Tibial artery (tissue), 4 donors: Measurements from ENCODE around the gene SQSTM1.

Source experiments
- DNase-seq, 2 donors: peaks; one replicate each; pipeline ENCODE4 v3.0.0-alpha.2; 2019
- H3K27ac ChIP-seq, 2 donors: fragments of 200-600 bp; sonication (generic) in 1 of 2; 1 replicate in 1 of 2; 2 replicates in 1 of 2; pipeline ENCODE4 v1.5.1; 2018 to 2019; ENCODE audit warnings: mild to moderate bottlenecking in 1 of 2
- H3K27me3 ChIP-seq, 2 donors: fragments of 200-600 bp; sonication (generic) in 1 of 2; one replicate each; pipeline versions ENCODE4 v1.5.1 to v1.6.0; 2016 to 2019
- H3K36me3 ChIP-seq, 3 donors: fragments of 200-600 bp; sonication (generic) in 2 of 3; one replicate each; pipeline ENCODE4 v1.5.1; 2016 to 2019; ENCODE audit warnings: mild to moderate bottlenecking in 2 of 3
- H3K4me1 ChIP-seq, 4 donors: fragments of 200-600 bp; sonication (generic) in 2 of 4; 1 replicate in 3 of 4; 2 replicates in 1 of 4; pipeline ENCODE4 v1.5.1; 2016 to 2019
- H3K4me3 ChIP-seq, 2 donors: fragments of 200-600 bp; sonication (generic) in 1 of 2; 1 replicate in 1 of 2; 2 replicates in 1 of 2; pipeline ENCODE4 v1.5.1; 2018 to 2019; ENCODE audit warnings: mild to moderate bottlenecking in 2 of 2
- H3K9me3 ChIP-seq, 3 donors: fragments of 200-600 bp; sonication (generic) in 1 of 3; one replicate each; pipeline ENCODE4 v1.5.1; 2016 to 2019
- CTCF ChIP-seq, 2 experiments: fragments of 200-600 bp in 1 of 2; fragments of 450-650 bp in 1 of 2; IDR thresholded peaks; one replicate each; pipeline ENCODE4 v1.5.1; 2017 to 2019; ENCODE audit warnings: antibody characterized with exemption in 2 of 2, mild to moderate bottlenecking in 1 of 2, moderate library complexity in 1 of 2
- intact Hi-C: fragments of 100-400 bp; cut with DNase I; formaldehyde crosslinking; loops from one replicate; pipeline ENCODE4 v1.15.0; 2023; ENCODE audit warnings: low total_unique reads

The SQSTM1 gene

GRCh38 chr5:179795863-179796833 is 24.6 kb upstream of the SQSTM1 start:
- peaks cover 35 to 51% (median 40%) of the 10 kb centered on the region in 3 donors for H3K36me3 ChIP-seq
- H3K27me3 ChIP-seq, result no peaks in the 10 kb centered on the region
- H3K27ac ChIP-seq, result peak overlapping the region; percentile 78 to 83
- DNase-seq, result peak; percentile 82 to 89
- peaks cover 0 to 50% (median 38%) of the 10 kb centered on the region in 4 donors for H3K4me1 ChIP-seq
- intact Hi-C loops, result loop anchor here (5.0 kb wide), 1 partner anchor 34 kb away; no protein-coding TSS in a partner anchor
- no peaks in the 10 kb centered on the region for H3K9me3 ChIP-seq
- H3K4me3 ChIP-seq, result peak overlapping the region; percentile 61 to 75
- peak; percentile 80 to 84 for TF ChIP-seq CTCF (IDR thresholded peaks at IDR 0.05)

- intact Hi-C loops, result loop anchor here (5.0 kb wide), 1 partner anchor 35 kb away; no protein-coding TSS in a partner anchor
- peak in 1 of 2 donors; percentile 68 for DNase-seq
Observed at GRCh38 chr5:179796877-179797608, 23.7 kb upstream of the SQSTM1 start.

GRCh38 chr5:179797741-179798140 is 23.0 kb upstream of the SQSTM1 start:
- intact Hi-C loops, result loop anchor here (5.0 kb wide), 1 partner anchor 35 kb away; no protein-coding TSS in a partner anchor
- Histone ChIP-seq H3K4me3 (no peak overlapping the region), H3K27ac (no peak overlapping the region), H3K36me3 (peaks cover 35 to 47% (median 44%) of the 10 kb centered on the region in 3 donors), H3K27me3 (no peaks in the 10 kb centered on the region), H3K9me3 (no peaks in the 10 kb centered on the region), H3K4me1 (peaks cover 0 to 61% (median 47%) of the 10 kb centered on the region in 4 donors)
- TF ChIP-seq CTCF (IDR thresholded peaks at IDR 0.05), result no peak
- no peak for DNase-seq

More at GRCh38 chr5:179796877-179797608, 23.7 kb upstream of the SQSTM1 start:
- Histone ChIP-seq H3K27me3 (no peaks in the 10 kb centered on the region), H3K4me1 (peaks cover 0 to 57% (median 44%) of the 10 kb centered on the region in 4 donors), H3K4me3 (peak overlapping the region; percentile 61 to 75), H3K27ac (peak overlapping the region; percentile 78 to 83), H3K36me3 (peaks cover 35 to 52% (median 44%) of the 10 kb centered on the region in 3 donors), H3K9me3 (no peaks in the 10 kb centered on the region)
- TF ChIP-seq CTCF (IDR thresholded peaks at IDR 0.05), result no peak

- Histone ChIP-seq H3K27ac (no peak overlapping the region), H3K9me3 (no peaks in the 10 kb centered on the region), H3K4me1 (peaks cover 0 to 61% (median 47%) of the 10 kb centered on the region in 4 donors), H3K36me3 (peaks cover 35 to 47% (median 44%) of the 10 kb centered on the region in 3 donors), H3K4me3 (no peak overlapping the region), H3K27me3 (no peaks in the 10 kb centered on the region)
- no peak for TF ChIP-seq CTCF (IDR thresholded peaks at IDR 0.05)
- DNase-seq, result peak in 1 of 2 donors; percentile 66
- intact Hi-C loops, result loop anchor here (5.0 kb wide), 1 partner anchor 36 kb away; no protein-coding TSS in a partner anchor
Observed at GRCh38 chr5:179798144-179798770, 22.4 kb upstream of the SQSTM1 start.
